A673 (cell line): ENCODE data around the gene FKBP11.

Experiments
- EZH2 ChIP-seq: fragments of 200-600 bp; sonication (generic); IDR thresholded peaks from 2 replicates; pipeline ENCODE4 v1.6.1; 2017; ENCODE audit warnings: borderline replicate concordance, low read depth, mild to moderate bottlenecking, mixed read lengths, antibody characterized with exemption, low read length; ENCODE audit not compliant: poor library complexity, severe bottlenecking
- TF ChIP-seq, protein P1 (sequence below): fragments of 300-800, 200-600 bp; sonication (generic); conservative IDR thresholded peaks from 2 replicates; pipeline ENCODE4 v1.5.1; 2017; ENCODE audit warnings: low read depth, mild to moderate bottlenecking, antibody characterized with exemption, low read length, moderate library complexity, mixed read lengths

GRCh38 chr12:48881686-48882314 lies 43.5 kb downstream of the FKBP11 start:
- TF ChIP-seq, protein P1, sequence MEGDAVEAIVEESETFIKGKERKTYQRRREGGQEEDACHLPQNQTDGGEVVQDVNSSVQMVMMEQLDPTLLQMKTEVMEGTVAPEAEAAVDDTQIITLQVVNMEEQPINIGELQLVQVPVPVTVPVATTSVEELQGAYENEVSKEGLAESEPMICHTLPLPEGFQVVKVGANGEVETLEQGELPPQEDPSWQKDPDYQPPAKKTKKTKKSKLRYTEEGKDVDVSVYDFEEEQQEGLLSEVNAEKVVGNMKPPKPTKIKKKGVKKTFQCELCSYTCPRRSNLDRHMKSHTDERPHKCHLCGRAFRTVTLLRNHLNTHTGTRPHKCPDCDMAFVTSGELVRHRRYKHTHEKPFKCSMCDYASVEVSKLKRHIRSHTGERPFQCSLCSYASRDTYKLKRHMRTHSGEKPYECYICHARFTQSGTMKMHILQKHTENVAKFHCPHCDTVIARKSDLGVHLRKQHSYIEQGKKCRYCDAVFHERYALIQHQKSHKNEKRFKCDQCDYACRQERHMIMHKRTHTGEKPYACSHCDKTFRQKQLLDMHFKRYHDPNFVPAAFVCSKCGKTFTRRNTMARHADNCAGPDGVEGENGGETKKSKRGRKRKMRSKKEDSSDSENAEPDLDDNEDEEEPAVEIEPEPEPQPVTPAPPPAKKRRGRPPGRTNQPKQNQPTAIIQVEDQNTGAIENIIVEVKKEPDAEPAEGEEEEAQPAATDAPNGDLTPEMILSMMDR: no peak
- no peak for TF ChIP-seq EZH2
